Measurements from ENCODE around the gene CCDC85A. TPM values are rescaled to one million over a fixed set of nuclear protein-coding genes. Genes with fewer than 3 reads are reported as not detected.

Gene CCDC85A
- total RNA-seq, 2 donors from 2014 or later, result 2.4 to 5.0 TPM

DNA sequence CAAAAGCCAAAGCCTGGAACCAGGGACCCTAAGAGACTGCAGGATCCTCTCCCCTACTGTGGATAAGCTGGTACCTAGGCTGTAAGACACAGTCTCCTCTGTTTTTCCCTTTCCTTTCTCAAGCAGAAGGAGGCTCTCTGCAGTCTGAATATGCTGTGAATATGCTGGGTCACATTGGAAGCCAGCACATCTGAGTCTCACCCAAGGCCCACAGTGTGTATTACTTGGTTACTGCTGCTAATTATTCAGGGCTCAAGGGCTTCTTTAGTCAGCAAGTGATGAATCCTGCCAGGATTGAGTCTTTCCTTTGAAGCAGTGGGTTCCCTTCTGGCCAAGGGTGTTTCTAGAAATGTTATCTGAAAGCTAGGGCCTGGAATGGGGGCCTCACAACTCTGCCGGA lies 60.7 kb downstream of the CCDC85A start:
- Histone ChIP-seq H3K9me3 (peaks cover 0 to 17% of the 10 kb centered on the region in 2 donors), H3K27ac (no peak overlapping the region), H3K27me3 (no peaks in the 10 kb centered on the region), H3K36me3 (no peaks in the 10 kb centered on the region), H3K4me1 (no peaks in the 10 kb centered on the region), H3K4me3 (no peak overlapping the region)
- TF ChIP-seq, protein P1, sequence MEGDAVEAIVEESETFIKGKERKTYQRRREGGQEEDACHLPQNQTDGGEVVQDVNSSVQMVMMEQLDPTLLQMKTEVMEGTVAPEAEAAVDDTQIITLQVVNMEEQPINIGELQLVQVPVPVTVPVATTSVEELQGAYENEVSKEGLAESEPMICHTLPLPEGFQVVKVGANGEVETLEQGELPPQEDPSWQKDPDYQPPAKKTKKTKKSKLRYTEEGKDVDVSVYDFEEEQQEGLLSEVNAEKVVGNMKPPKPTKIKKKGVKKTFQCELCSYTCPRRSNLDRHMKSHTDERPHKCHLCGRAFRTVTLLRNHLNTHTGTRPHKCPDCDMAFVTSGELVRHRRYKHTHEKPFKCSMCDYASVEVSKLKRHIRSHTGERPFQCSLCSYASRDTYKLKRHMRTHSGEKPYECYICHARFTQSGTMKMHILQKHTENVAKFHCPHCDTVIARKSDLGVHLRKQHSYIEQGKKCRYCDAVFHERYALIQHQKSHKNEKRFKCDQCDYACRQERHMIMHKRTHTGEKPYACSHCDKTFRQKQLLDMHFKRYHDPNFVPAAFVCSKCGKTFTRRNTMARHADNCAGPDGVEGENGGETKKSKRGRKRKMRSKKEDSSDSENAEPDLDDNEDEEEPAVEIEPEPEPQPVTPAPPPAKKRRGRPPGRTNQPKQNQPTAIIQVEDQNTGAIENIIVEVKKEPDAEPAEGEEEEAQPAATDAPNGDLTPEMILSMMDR (IDR thresholded peaks at IDR 0.05), result no peak
- no peak for DNase-seq (ENCODE audit: low spot score)

DNA sequence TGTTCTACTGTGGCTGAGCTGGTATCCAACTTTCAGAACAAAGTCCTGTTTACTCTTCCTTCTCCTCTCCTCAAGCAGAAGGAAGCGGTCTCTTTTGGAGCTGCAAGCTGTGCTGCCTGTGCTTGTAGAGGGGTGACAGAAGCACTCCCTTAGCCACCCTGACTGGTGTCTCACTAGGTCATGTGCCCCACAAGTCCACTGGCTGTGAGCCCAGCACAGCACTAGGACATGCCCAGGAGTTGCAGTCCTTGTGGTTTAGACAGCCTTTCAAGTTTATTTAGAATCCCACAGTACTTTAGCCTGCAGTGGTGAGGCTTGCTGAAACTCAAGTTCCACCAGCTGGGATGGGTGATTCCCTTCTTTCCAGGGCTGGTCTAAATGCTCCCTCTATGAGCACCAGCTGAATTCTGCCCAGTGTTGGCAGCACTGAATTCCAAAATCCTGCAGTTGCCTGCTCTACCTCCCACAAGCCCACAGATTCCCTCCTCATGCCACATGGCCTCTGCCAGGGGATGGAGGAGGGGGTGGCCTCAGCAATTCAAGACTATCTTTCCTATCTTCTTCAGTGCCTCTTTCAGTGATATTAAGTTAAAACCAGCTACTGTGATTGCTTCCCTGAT lies 61.2 kb downstream of the CCDC85A start:
- H3K27ac ChIP-seq, result no peak overlapping the region
- H3K4me3 ChIP-seq, result no peak overlapping the region
- H3K27me3 ChIP-seq, result no peaks in the 10 kb centered on the region
- no peaks in the 10 kb centered on the region for H3K36me3 ChIP-seq
- TF ChIP-seq, protein P1 (IDR thresholded peaks at IDR 0.05), result no peak
- H3K4me1 ChIP-seq, result no peaks in the 10 kb centered on the region
- DNase-seq (ENCODE audit: low spot score), result no peak
- H3K9me3 ChIP-seq, result peaks cover 0 to 17% of the 10 kb centered on the region in 2 donors

DNA sequence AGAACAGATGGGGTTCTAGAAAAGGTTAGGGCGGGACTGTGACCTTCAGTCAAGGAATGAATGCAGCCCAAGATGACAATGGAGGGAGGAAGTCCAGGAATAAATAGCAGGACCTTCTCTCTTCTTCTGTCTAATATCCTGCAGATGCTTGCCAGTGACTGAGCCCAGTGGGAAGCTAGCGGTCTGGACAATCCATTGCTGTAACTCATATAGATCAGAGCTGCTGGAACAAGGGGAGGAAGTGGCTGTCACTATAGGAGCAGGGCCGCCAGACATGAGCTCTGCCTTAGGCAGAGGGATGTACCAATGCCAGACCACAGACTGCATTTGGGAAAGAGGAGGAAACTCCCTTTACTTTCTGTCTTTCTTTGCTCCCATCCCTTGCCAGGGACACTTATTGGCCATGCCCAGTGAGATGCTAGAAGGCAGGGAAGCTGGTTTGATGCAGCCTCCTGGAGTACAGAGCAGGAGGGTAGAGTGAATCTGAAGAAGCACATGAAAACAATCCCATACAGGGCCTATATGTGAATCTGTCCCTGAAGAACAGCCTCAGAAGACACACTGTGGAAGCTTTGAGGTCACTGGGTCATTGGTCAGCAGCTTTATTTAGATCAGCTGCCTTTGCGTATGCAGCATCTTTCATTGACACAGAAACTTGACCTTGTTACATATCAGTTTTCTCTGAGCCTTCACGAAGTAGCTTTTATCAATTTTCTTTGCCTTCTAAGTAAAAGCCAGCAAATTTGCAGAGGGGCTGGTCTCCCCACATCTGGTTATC lies 65.4 kb downstream of the CCDC85A start:
- DNase-seq (ENCODE audit: low spot score), result no peak

DNA sequence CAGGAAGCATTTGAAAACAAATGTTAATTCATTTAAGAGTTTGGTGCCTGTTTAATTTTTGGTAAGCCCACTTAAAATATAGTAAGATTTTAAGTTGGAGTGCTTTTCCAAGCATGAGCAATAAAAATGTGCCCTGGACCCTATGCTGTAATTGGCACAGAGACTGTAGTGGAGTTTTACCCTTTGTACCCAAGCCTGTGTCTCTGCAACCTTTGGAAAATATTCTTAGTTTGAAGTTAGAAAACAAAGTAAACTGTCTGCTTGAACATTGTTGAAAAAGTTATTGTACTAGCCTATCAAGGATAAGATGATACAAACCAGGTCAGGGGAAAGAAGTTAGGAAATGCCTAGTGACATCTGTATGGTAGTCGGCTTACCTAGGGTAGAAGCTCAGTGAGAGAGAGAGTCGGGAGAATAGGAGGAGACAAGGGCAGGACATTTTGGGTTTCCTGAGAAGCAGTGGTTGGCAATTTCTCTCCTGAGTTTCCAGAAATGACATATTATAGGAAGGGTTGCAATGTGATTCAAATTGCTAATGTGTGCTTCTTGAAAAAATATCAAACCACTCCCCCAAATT lies 66.5 kb downstream of the CCDC85A start:
- H3K27me3 ChIP-seq, result no peaks in the 10 kb centered on the region
- no peak overlapping the region for H3K4me3 ChIP-seq
- no peak overlapping the region for H3K27ac ChIP-seq
- no peaks in the 10 kb centered on the region for H3K9me3 ChIP-seq
- TF ChIP-seq, protein P1 (IDR thresholded peaks at IDR 0.05), result no peak
- DNase-seq (ENCODE audit: low spot score), result no peak
- no peaks in the 10 kb centered on the region for H3K36me3 ChIP-seq
- no peaks in the 10 kb centered on the region for H3K4me1 ChIP-seq

More for the DNA sequence above, 65.4 kb downstream of the CCDC85A start:
- no peaks in the 10 kb centered on the region for H3K36me3 ChIP-seq
- no peak overlapping the region for H3K27ac ChIP-seq
- H3K27me3 ChIP-seq, result no peaks in the 10 kb centered on the region
- TF ChIP-seq, protein P1 (IDR thresholded peaks at IDR 0.05), result no peak
- no peaks in the 10 kb centered on the region for H3K4me1 ChIP-seq
- no peak overlapping the region for H3K4me3 ChIP-seq
- H3K9me3 ChIP-seq, result no peaks in the 10 kb centered on the region

DNA sequence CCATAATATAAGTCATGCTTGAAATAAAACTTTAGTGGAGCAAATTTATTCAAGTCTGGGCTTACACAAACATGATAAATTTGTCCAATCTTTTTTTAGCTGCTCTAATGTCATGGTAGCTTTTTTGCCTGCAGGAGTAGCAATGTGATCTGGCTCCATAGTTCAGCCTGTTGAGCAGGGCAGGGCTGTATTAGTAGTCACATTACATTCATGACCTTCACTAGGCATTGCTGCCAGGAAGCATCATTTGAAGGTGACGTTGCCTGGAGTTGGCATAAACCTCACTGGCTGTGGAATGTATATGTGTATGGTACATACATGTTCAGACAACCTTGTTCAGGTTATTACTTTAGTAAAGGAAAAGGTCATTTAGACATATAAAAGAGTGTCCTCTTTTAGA lies 76.6 kb downstream of the CCDC85A start:
- no peak for DNase-seq (ENCODE audit: low spot score)
- H3K9me3 ChIP-seq, result no peaks in the 10 kb centered on the region
- TF ChIP-seq, protein P1 (IDR thresholded peaks at IDR 0.05), result no peak
- H3K4me3 ChIP-seq, result no peak overlapping the region
- no peaks in the 10 kb centered on the region for H3K4me1 ChIP-seq
- no peaks in the 10 kb centered on the region for H3K36me3 ChIP-seq
- no peak overlapping the region for H3K27ac ChIP-seq
- no peaks in the 10 kb centered on the region for H3K27me3 ChIP-seq

Data from right atrium auricular region (tissue), 2 donors.